Brain pericyte (primary cell): Measurements from ENCODE around the gene ECE1.

ENCODE experiments used
- DNase-seq: peaks from one replicate; pipeline ENCODE4 v3.0.0-alpha.2; 2012; ENCODE audit warnings: low read depth, low spot score

Gene ECE1

GRCh38 chr1:21308847-21309652, 18.8 kb upstream of the ECE1 start:
- no peak for DNase-seq

GRCh38 chr1:21308330-21308729, 18.1 kb upstream of the ECE1 start:
- no peak for DNase-seq

- no peak for DNase-seq
Observed at GRCh38 chr1:21307663-21308305, 17.5 kb upstream of the ECE1 start.

- DNase-seq: no peak
Observed at GRCh38 chr1:21307210-21307609, 16.9 kb upstream of the ECE1 start.

GRCh38 chr1:21305900-21306189, 15.6 kb upstream of the ECE1 start:
- DNase-seq: no peak

- no peak for DNase-seq
Observed at GRCh38 chr1:21305155-21305899, 15.1 kb upstream of the ECE1 start.

- no peak for DNase-seq
Observed at GRCh38 chr1:21304488-21304887, 14.2 kb upstream of the ECE1 start.

GRCh38 chr1:21302747-21303715, 12.8 kb upstream of the ECE1 start:
- no peak for DNase-seq

GRCh38 chr1:21301794-21302440, 11.7 kb upstream of the ECE1 start:
- DNase-seq: no peak

- no peak for DNase-seq
Observed at GRCh38 chr1:21300774-21301173, 10.5 kb upstream of the ECE1 start.

GRCh38 chr1:21299780-21300395, 9.6 kb upstream of the ECE1 start:
- DNase-seq: no peak

GRCh38 chr1:21298981-21299391, 8.7 kb upstream of the ECE1 start:
- no peak for DNase-seq

GRCh38 chr1:21297975-21298374, 7.7 kb upstream of the ECE1 start:
- no peak for DNase-seq

GRCh38 chr1:21296509-21297354, 6.5 kb upstream of the ECE1 start:
- no peak for DNase-seq

- DNase-seq: no peak
Observed at GRCh38 chr1:21295545-21295944, 5.3 kb upstream of the ECE1 start.

GRCh38 chr1:21295002-21295401, 4.7 kb upstream of the ECE1 start:
- no peak for DNase-seq

GRCh38 chr1:21294266-21294989, 4.2 kb upstream of the ECE1 start:
- DNase-seq: no peak

GRCh38 chr1:21293537-21294265, 3.4 kb upstream of the ECE1 start:
- no peak for DNase-seq
